Tibial nerve (tissue), 3 donors: ENCODE measurements around the gene WDPCP.

Experiments
- CTCF ChIP-seq, 5 experiments: fragments of 200-600 bp in 3 of 5; fragments of 450-650 bp in 2 of 5; sonication (generic) in 3 of 5; IDR thresholded peaks; one replicate each; pipeline ENCODE4 v1.5.1; 2016 to 2019; ENCODE audit warnings: antibody characterized with exemption in 5 of 5, mild to moderate bottlenecking in 3 of 5, moderate library complexity in 2 of 5
- POLR2A ChIP-seq, 2 donors: fragments of 450-650 bp; IDR thresholded peaks; one replicate each; pipeline ENCODE4 v1.6.1; 2017; ENCODE audit warnings: antibody characterized with exemption in 2 of 2, mild to moderate bottlenecking in 2 of 2, moderate library complexity in 2 of 2

- TF ChIP-seq CTCF (IDR thresholded peaks at IDR 0.05) (no peak), POLR2A (IDR thresholded peaks at IDR 0.05) (no peak)
Measured at GRCh38 chr2:63320669-63321068, 267.6 kb downstream of the WDPCP start.
